GM19193 (cell line): ENCODE measurements around the gene WDR7.

ENCODE experiments used
- POLR2A ChIP-seq: IDR thresholded peaks from 4 replicates; pipeline ENCODE4 v1.6.1; 2011; ENCODE audit not compliant: insufficient read depth, insufficient read length; ENCODE audit errors: extremely low read depth

Gene WDR7

GRCh38 chr18:56799756-56800155 is 148.6 kb downstream of the WDR7 start:
- no peak for TF ChIP-seq POLR2A

DNA sequence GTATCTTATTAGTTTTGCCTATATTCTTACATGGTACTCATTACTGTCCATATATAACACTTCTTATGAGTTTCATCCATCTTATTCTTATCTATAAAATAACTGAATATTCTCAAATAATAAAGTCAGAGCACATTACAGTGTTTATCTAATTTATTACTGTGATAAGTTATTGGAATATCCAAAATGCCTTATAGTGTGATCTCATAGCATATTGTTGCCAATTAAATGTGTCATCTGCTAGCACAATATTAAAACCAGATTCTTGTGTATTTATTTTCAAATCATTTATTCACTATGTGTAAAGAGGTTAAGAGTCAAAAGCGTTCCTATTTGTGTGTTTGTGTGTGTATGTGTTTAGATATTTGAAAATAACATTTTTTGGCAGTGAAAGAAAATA is 151.9 kb downstream of the WDR7 start:
- TF ChIP-seq POLR2A: no peak

DNA sequence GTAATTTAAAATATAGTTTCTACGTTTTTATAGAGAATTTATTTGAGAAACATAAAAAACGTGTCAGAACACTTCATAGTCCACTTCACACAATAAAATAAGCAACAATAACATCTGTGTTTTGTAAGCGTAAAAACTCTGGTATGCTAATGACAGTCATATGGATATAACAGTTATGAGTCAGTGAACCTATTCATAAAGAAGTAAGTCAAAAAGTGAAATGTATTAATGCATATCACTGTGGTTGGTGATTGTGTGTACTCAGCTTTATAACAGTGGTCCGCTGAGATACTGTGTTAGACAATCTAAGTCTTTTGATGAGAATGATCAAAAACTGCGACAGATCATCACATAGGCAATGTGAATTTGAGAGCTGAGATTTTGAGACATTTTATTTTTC is 153.2 kb downstream of the WDR7 start:
- TF ChIP-seq POLR2A: no peak

- no peak for TF ChIP-seq POLR2A
Observed at GRCh38 chr18:56807901-56808300, 156.7 kb downstream of the WDR7 start.

- TF ChIP-seq POLR2A: no peak
Observed at GRCh38 chr18:56812674-56813073, 161.5 kb downstream of the WDR7 start.

- no peak for TF ChIP-seq POLR2A
Observed at GRCh38 chr18:56815926-56816325, 164.8 kb downstream of the WDR7 start.

- TF ChIP-seq POLR2A: no peak
Observed at GRCh38 chr18:56823986-56824565, 172.9 kb downstream of the WDR7 start.

GRCh38 chr18:56825321-56825720 is 174.2 kb downstream of the WDR7 start:
- no peak for TF ChIP-seq POLR2A

DNA sequence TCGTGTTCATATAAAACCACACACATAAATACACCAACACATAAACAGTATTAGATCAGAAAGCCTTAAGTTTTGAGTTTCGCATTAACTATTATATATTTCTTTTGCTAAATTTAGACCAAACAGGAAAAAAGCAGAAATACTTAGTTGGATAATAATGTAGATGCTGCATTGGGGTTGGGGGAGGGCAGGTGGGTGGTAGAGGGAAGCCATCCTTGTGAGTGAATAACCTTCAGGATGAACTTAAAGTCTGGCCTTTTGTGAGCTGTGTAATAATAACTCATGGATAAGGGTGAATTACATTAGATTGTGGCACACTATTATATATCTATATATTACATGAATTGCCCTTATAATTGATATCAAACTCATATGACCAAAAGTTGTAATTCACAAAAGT is 174.7 kb downstream of the WDR7 start:
- no peak for TF ChIP-seq POLR2A

- TF ChIP-seq POLR2A: no peak
Observed at GRCh38 chr18:56831988-56832387, 180.8 kb downstream of the WDR7 start.

GRCh38 chr18:56835331-56835730 is 184.2 kb downstream of the WDR7 start:
- TF ChIP-seq POLR2A: no peak

- TF ChIP-seq POLR2A: no peak
Observed at GRCh38 chr18:56836173-56836572, 185.0 kb downstream of the WDR7 start.

- no peak for TF ChIP-seq POLR2A
Observed at GRCh38 chr18:56841836-56842235, 190.7 kb downstream of the WDR7 start.

DNA sequence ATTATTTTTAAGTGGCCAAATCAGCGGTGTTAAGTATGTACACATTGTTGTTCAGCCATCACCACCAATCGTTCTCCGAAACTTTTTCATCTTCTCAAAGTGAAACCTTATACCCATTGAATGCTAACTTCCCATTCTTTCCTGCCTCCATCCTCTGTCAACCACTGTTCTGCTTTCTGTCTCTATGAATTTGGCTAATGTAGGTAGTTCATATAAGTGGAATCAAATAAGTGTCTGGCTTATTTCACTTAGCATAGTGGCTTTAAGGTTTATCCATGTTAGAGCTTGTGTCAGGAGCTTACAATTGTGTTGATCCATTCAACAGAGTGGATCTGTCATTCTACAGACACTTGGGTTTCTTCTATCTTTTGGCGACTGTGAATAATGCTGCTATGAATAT is 192.1 kb downstream of the WDR7 start:
- no peak for TF ChIP-seq POLR2A

DNA sequence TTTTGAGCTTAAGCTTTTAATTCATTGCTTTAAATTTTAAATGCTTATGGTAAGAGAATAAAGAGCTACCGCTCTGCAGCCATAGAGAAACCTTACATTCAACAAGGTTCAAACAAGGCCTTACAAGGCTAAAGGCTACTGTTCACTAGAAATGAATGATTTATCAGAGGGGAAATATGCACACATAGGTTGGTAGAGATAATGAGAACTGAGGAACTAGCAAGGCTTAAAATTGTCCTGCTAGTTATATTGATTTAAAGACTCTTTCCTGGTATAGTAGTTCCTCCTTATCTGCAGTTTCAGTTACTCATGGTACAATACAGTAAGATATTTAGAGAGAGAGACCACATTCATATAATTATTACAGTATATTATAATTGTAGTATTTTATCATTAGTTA is 193.4 kb downstream of the WDR7 start:
- no peak for TF ChIP-seq POLR2A

- no peak for TF ChIP-seq POLR2A
Observed at GRCh38 chr18:56851774-56852173, 200.6 kb downstream of the WDR7 start.

DNA sequence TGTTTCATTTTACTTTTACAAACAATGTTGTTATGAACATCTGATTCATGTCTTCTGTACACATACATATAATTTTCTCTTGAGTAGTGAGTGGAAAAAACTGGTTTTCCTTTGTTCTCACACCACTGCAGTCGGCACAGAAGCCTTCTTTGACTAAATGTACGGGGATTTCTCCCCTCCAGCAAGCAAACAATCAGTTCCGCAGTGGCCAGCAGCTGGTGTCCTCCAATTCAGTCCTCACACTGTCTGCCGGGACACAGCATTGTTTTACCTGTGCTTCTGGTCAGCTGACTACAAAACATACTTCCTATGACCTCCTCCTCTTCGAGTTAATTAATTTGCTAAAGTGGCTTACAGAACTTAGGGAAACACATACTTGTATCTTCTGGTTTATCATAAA is 202.8 kb downstream of the WDR7 start:
- TF ChIP-seq POLR2A: no peak
